ENCODE data around the gene RELB. TPM values are rescaled to one million over a fixed set of nuclear protein-coding genes. Genes with fewer than 3 reads are reported as not detected.

The RELB gene
- total RNA-seq, 1 donor from 2014 or later, result 17.5 TPM

DNA sequence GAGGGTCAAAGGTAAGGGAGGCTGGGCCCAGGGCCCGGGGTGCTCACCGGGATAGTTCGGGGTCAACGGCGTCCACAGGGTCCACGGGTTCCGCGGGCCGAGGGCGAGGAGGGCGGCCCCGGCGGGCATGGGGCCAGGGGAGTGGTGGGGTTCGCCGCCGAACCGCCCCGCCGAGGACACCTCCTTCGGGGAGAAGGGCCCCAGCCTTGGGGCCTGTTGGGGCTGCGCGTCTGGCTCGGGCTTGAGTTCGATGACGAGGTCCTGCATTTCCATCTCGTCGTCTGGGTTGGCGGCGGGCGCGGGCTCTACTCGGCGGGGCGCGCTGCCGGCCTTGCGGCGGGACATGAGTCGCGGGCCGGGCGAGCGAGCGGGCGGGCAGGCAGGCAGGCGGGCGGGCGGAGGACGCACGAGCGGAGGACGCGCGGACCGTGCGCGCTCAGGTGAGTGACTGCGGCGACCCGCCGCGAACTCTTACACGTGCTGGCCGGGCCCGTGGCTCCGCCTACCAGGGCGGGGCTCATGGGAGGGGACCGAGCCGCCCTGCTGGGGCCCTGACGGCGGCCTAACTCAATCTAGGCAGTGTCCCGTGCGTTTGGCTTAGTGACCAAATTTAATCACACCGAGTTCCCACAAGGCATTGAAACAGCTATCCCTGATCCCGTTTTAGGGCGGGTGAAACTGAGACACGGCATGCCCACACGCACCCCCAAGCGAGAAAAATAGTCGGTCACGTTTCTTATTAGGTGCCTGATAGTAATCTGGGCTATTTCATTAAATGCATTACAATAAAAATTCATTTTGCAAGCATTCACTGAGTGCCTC, 75.0 kb downstream of the RELB start, which contains the start of gene ZNF296:
TSS of gene ZNF296 (minus strand) at position 450 of the 822 bp plus-strand sequence. CDS start at position 345, 105 bp downstream.
- H3K4me1 ChIP-seq, result peaks cover 39% of the 10 kb centered on the region

DNA sequence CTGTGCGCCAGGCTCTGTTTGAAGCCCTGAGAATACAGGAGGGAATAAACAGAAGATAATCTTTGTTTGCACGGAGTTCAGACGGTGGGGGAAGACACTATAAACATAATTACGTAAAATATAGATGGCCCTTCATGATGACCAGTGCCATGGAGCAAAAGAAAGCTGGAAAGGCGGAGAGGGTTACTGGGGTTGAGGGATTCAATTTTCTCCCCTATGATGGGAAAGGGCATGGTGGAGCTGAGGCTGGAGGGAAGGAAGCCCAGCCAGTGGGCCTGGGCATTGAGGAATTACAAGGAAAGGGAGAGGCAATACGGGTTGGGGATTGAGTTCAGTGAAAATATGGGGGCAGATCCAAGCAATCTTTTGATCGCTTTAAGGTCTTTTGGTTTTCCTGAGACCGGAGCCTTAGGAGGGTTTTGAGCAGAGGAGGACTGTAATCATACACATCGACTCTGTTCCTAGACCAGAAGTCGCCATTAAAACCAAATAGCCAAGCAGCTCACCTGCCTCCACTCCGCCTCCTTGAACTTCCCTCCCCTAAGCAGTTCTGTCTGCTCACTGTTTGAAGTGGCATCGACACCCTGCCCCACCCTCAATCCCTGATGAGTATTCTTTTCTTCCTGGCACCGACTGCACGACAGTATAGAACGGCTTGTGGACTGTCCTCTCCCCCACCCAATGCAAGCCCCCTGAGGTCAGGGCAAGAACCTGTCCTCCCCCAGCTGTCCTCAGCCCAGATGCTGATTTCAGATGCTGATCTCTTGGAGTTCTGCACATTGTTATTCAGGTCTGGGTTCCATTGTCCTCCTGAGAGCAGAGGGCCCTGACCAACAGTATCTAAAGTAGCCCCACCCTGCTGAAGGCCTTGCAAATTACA, 75.8 kb downstream of the RELB start:
- Histone ChIP-seq H3K4me3 (peak overlapping the region; percentile 61), H3K27me3 (no peaks in the 10 kb centered on the region), H3K27ac (peak overlapping the region; percentile 78), H3K4me1 (peaks cover 39% of the 10 kb centered on the region), H3K9me3 (no peaks in the 10 kb centered on the region), H3K36me3 (peaks cover 10% of the 10 kb centered on the region)
- ATAC-seq, result no peak
- no peak for DNase-seq
- intact Hi-C loops (cut with DNase I), result no loop called here
- TF ChIP-seq, protein P1, sequence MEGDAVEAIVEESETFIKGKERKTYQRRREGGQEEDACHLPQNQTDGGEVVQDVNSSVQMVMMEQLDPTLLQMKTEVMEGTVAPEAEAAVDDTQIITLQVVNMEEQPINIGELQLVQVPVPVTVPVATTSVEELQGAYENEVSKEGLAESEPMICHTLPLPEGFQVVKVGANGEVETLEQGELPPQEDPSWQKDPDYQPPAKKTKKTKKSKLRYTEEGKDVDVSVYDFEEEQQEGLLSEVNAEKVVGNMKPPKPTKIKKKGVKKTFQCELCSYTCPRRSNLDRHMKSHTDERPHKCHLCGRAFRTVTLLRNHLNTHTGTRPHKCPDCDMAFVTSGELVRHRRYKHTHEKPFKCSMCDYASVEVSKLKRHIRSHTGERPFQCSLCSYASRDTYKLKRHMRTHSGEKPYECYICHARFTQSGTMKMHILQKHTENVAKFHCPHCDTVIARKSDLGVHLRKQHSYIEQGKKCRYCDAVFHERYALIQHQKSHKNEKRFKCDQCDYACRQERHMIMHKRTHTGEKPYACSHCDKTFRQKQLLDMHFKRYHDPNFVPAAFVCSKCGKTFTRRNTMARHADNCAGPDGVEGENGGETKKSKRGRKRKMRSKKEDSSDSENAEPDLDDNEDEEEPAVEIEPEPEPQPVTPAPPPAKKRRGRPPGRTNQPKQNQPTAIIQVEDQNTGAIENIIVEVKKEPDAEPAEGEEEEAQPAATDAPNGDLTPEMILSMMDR (IDR thresholded peaks at IDR 0.05), result no peak

More for the DNA sequence above, 75.0 kb downstream of the RELB start, which contains the start of gene ZNF296:
- TF ChIP-seq, protein P1 (IDR thresholded peaks at IDR 0.05), result no peak
- Histone ChIP-seq H3K4me3 (peak within 1 kb of the TSS; percentile 61), H3K27me3 (no peaks in the 10 kb centered on the region), H3K27ac (peak within 1 kb of the TSS; percentile 78), H3K36me3 (peaks cover 10% of the 10 kb centered on the region), H3K9me3 (no peaks in the 10 kb centered on the region)
- DNase-seq (peak; percentile 93), ATAC-seq (peak; percentile 82)
- intact Hi-C loops (cut with DNase I), result no loop called here

DNA sequence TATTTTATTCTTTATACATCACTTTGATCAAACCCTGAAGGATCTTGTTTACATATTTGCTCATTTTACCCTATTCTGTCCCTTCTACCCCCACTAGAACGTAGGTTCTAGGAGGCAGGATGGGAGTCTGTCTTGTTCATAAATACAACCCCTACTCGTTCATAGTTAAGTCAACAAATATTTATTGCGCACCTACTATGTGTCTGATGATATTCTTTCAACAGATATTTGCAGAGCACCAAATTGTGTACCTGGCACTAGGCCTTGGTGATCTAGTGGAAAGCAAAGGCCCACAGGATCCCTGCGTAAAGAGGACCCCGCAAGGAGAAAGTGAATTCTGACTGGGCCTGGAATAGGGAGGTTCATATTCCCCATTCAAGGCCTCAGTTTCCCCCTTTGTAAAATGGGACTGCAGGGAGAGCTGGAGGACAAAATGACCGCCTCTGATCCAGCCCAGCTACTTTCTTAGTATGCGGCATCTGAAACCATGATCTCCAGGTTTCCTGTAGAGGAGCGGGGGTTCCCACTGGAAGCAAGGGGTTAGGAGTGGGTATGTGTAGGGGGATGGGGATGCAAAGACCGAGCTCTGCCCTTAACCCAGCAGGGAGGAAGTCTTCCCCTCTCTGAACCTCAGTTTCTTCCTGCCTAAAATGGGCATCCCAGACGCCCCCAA, 77.3 kb downstream of the RELB start:
- peaks cover 16% of the 10 kb centered on the region for H3K36me3 ChIP-seq
- DNase-seq (no peak), ATAC-seq (no peak)
- intact Hi-C loops (cut with DNase I), result no loop called here
- no peaks in the 10 kb centered on the region for H3K27me3 ChIP-seq
- peak overlapping the region; percentile 99 for H3K4me3 ChIP-seq
- peaks cover 39% of the 10 kb centered on the region for H3K4me1 ChIP-seq
- H3K9me3 ChIP-seq, result no peaks in the 10 kb centered on the region
- TF ChIP-seq, protein P1 (IDR thresholded peaks at IDR 0.05), result no peak
- H3K27ac ChIP-seq, result peak overlapping the region; percentile 86

DNA sequence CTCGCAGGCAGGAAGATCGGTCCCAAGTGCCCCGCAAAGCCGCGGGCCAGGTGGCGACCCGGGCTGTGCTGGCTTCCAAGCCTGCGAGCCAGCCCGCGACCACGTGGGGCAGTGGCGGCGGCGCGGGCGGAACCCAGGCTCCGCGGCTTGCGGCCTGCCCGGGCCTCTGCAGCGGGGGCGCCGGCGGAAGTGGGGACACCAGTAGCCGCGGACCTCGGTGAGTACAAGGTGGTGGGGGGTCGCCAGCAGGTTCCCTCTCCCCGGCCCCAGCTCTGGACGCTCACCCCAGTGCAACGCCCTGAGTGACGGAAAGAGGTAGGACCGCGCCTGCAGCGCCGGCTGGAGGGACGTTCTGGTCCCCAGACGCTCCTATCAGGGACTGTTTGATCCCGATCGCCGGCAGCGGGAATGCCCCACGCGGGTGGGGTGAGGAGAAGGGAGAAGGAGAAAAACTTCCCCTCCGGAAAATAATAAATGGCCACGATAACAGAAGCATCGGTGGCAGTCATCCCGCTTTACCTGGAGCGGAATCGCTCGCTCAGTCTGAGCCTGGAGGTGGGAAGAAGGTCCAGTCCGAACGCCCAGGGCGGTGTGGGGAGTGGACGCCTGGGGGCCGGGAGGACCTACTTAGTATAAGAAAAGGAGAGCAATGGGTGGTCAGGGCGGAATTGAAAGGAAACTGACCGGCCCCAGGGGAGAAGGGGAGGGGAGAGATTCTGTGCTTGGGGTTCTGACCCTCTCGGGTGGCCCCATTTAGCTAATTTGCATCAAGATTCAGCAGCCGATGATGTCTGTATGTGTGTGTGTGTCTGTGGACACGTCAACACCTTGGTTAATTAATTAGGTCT, 78.0 kb downstream of the RELB start, which contains the start of gene GEMIN7:
TSS of gene GEMIN7 (plus strand) at position 198 of the 848 bp plus-strand sequence. CDS start 10,855 bp downstream, outside the sequence.
- TF ChIP-seq, protein P1 (IDR thresholded peaks at IDR 0.05), result peak; percentile 6
- no peaks in the 10 kb centered on the region for H3K27me3 ChIP-seq
- H3K4me3 ChIP-seq, result peak within 1 kb of the TSS; percentile 99
- DNase-seq, result peak; percentile 89
- intact Hi-C loops (cut with DNase I), result no loop called here
- peak within 1 kb of the TSS; percentile 86 for H3K27ac ChIP-seq
- H3K4me1 ChIP-seq, result peaks cover 39% of the 10 kb centered on the region
- peaks cover 16% of the 10 kb centered on the region for H3K36me3 ChIP-seq
- ATAC-seq, result peak; percentile 80
- H3K9me3 ChIP-seq, result no peaks in the 10 kb centered on the region

Measured in upper lobe of right lung (tissue), 1 donor.